Gastroesophageal sphincter (tissue), 4 donors: Measurements from ENCODE around the gene GTF3C1. TPM values are rescaled to one million over a fixed set of nuclear protein-coding genes. Genes with fewer than 3 reads are reported as not detected.

Experiments
- ATAC-seq: fragments of 150-250 bp; one replicate; pipeline ENCODE4 v1.9.1; 2016; ENCODE audit warnings: mild to moderate bottlenecking, moderate library complexity
- H3K27ac ChIP-seq, 4 donors: fragments of 200-600 bp; sonication (generic) in 3 of 4; 1 replicate in 3 of 4; 2 replicates in 1 of 4; pipeline ENCODE4 v1.5.1; 2016 to 2019
- H3K27me3 ChIP-seq: fragments of 200-600 bp; sonication (generic); one replicate; pipeline ENCODE4 v1.5.1; 2019
- H3K36me3 ChIP-seq, 2 donors: fragments of 200-600 bp; sonication (generic); one replicate each; pipeline ENCODE4 v1.5.1; 2019; ENCODE audit warnings: control low read depth in 1 of 2
- H3K4me1 ChIP-seq, 3 donors: fragments of 200-600 bp; sonication (generic); 1 replicate in 2 of 3; 2 replicates in 1 of 3; pipeline ENCODE4 v1.5.1; 2016 to 2019; ENCODE audit warnings: control low read depth in 2 of 3
- H3K4me3 ChIP-seq, 2 donors: fragments of 200-600 bp; sonication (generic); one replicate each; pipeline ENCODE4 v1.5.1; 2019; ENCODE audit warnings: mild to moderate bottlenecking in 1 of 2, moderate library complexity in 1 of 2
- H3K9me3 ChIP-seq, 3 donors: fragments of 200-600 bp; sonication (generic); one replicate each; pipeline ENCODE4 v1.5.1; 2017 to 2019; ENCODE audit warnings: control low read depth in 2 of 3
- CTCF ChIP-seq, 4 experiments: fragments of 200-600 bp in 2 of 4; fragments of 450-650 bp in 2 of 4; sonication (generic) in 1 of 4; IDR thresholded peaks; one replicate each; pipeline ENCODE4 v1.5.1; 2017 to 2019; ENCODE audit warnings: antibody characterized with exemption in 4 of 4, mild to moderate bottlenecking in 2 of 4, moderate library complexity in 2 of 4
- EP300 ChIP-seq: sonication (generic); formaldehyde crosslinking; IDR thresholded peaks from one replicate; pipeline ENCODE4 v1.6.1; 2017; ENCODE audit warnings: antibody characterized with exemption, mild to moderate bottlenecking
- POLR2A ChIP-seq, 2 donors: fragments of 450-650 bp; IDR thresholded peaks; one replicate each; pipeline ENCODE4 v1.6.1; 2017; ENCODE audit warnings: antibody characterized with exemption in 2 of 2, mild to moderate bottlenecking in 2 of 2, moderate library complexity in 1 of 2
- POLR2AphosphoS5 ChIP-seq: sonication (generic); formaldehyde crosslinking; IDR thresholded peaks from one replicate; pipeline ENCODE4 v1.6.1; 2017; ENCODE audit warnings: antibody characterized with exemption
- WGBS, 2 donors: methylation state at CpG; one replicate each; pipeline ENCODE4 v1.1.5; 2018; ENCODE audit warnings: low coverage in 1 of 2; 5-methylcytosine and 5-hydroxymethylcytosine counted together
- total RNA-seq, 4 donors: library from RNA; depleted of rRNA; stranded (reverse); fragments of >200 nt; gene quantifications; one replicate each; pipeline ENCODE4 v1.1.0, GENCODE V29; 2016

Gene GTF3C1
- total RNA-seq, 4 donors from 2014 or later, result 37.0 to 57.8 (median 49.1) TPM

- Histone ChIP-seq H3K4me1 (no peaks in the 10 kb centered on the region), H3K27ac (no peak overlapping the region), H3K36me3 (peaks cover 0 to 100% of the 10 kb centered on the region in 2 donors), H3K4me3 (no peak overlapping the region), H3K9me3 (no peaks in the 10 kb centered on the region), H3K27me3 (no peaks in the 10 kb centered on the region)
- TF ChIP-seq POLR2AphosphoS5, result no peak
- TF ChIP-seq POLR2A (IDR thresholded peaks at IDR 0.05), result no peak
- no peak for TF ChIP-seq CTCF (IDR thresholded peaks at IDR 0.05)
- TF ChIP-seq EP300, result no peak
- no peak for ATAC-seq
- WGBS, 2 donors, result 90% methylated on average over 14 of the region's 17 CpGs; no CpG with 5 or more reads in 1 of the 2 donors
Observed at GRCh38 chr16:27506771-27507170, 42.9 kb downstream of the GTF3C1 start.

GRCh38 chr16:27505297-27506236, 44.1 kb downstream of the GTF3C1 start:
- no peak for TF ChIP-seq CTCF (IDR thresholded peaks at IDR 0.05)
- no peak for TF ChIP-seq EP300
- no peak for TF ChIP-seq POLR2AphosphoS5
- no peak for TF ChIP-seq POLR2A (IDR thresholded peaks at IDR 0.05)
- 84 to 88% methylated on average over 5 to 6 of the region's 13 CpGs for WGBS, 2 donors

GRCh38 chr16:27503662-27504061, 46.1 kb downstream of the GTF3C1 start:
- Histone ChIP-seq H3K9me3 (no peaks in the 10 kb centered on the region), H3K4me1 (no peaks in the 10 kb centered on the region), H3K4me3 (no peak overlapping the region), H3K36me3 (peaks cover 0 to 100% of the 10 kb centered on the region in 2 donors), H3K27ac (no peak overlapping the region), H3K27me3 (no peaks in the 10 kb centered on the region)
- TF ChIP-seq EP300 (no peak), POLR2AphosphoS5 (no peak), CTCF (IDR thresholded peaks at IDR 0.05) (no peak)
- WGBS, 2 donors, result 86% methylated on average over 3 of the region's 5 CpGs; no CpG with 5 or more reads in 1 of the 2 donors
- no peak for ATAC-seq

More at GRCh38 chr16:27505297-27506236, 44.1 kb downstream of the GTF3C1 start:
- Histone ChIP-seq H3K36me3 (peaks cover 0 to 100% of the 10 kb centered on the region in 2 donors), H3K27me3 (no peaks in the 10 kb centered on the region), H3K27ac (no peak overlapping the region), H3K4me3 (no peak overlapping the region), H3K4me1 (no peaks in the 10 kb centered on the region), H3K9me3 (no peaks in the 10 kb centered on the region)
- ATAC-seq, result no peak

- H3K4me3 ChIP-seq, result no peak overlapping the region
- TF ChIP-seq POLR2A (IDR thresholded peaks at IDR 0.05) (no peak), EP300 (no peak), CTCF (IDR thresholded peaks at IDR 0.05) (no peak), POLR2AphosphoS5 (no peak)
- H3K9me3 ChIP-seq, result no peaks in the 10 kb centered on the region
- no peak for ATAC-seq
- H3K4me1 ChIP-seq, result no peaks in the 10 kb centered on the region
- WGBS, 2 donors, result 80 to 94% methylated on average over 1 to 2 of the region's 3 CpGs
- H3K36me3 ChIP-seq, result peaks cover 0 to 100% of the 10 kb centered on the region in 2 donors
- H3K27ac ChIP-seq, result no peak overlapping the region
- no peaks in the 10 kb centered on the region for H3K27me3 ChIP-seq
Observed at GRCh38 chr16:27500801-27501200, 48.9 kb downstream of the GTF3C1 start.

GRCh38 chr16:27499659-27500055, 50.1 kb downstream of the GTF3C1 start:
- 75 to 87% methylated on average over 3 of the region's 9 CpGs for WGBS, 2 donors
- no peak overlapping the region for H3K27ac ChIP-seq
- ATAC-seq, result no peak

More at GRCh38 chr16:27499659-27500055, 50.1 kb downstream of the GTF3C1 start:
- Histone ChIP-seq H3K36me3 (peaks cover 0 to 100% of the 10 kb centered on the region in 2 donors), H3K27me3 (no peaks in the 10 kb centered on the region), H3K4me1 (no peaks in the 10 kb centered on the region), H3K9me3 (no peaks in the 10 kb centered on the region), H3K4me3 (no peak overlapping the region)
- TF ChIP-seq EP300 (no peak), POLR2A (IDR thresholded peaks at IDR 0.05) (no peak), POLR2AphosphoS5 (no peak), CTCF (IDR thresholded peaks at IDR 0.05) (no peak)
